Superior temporal gyrus (tissue), 1 donor: Measurements from ENCODE around the gene PTX4.
"Not testable (repeated sequence)": the region's sequence is repeated elsewhere in the genome, so short reads cannot be mapped to it uniquely, and the experiment has no call there.

Experiments
- DNase-seq: peaks from one replicate; pipeline ENCODE4 v3.0.0-alpha.2; 2016; ENCODE audit errors: extremely low spot score

PTX4 gene

GRCh38 chr16:1443980-1444729 is 44.6 kb downstream of the PTX4 start, which contains the start of gene CCDC154:
Gene CCDC154 (minus strand): TSS chr16:1444556. CDS start chr16:1444322, 234 bp downstream.
- DNase-seq: no peak

GRCh38 chr16:1443403-1443973 is 45.3 kb downstream of the PTX4 start:
- no peak for DNase-seq

GRCh38 chr16:1442697-1443096 is 46.0 kb downstream of the PTX4 start:
- no peak for DNase-seq

- no peak for DNase-seq
Observed at GRCh38 chr16:1441391-1441829, 47.3 kb downstream of the PTX4 start.

GRCh38 chr16:1439699-1440074 is 49.1 kb downstream of the PTX4 start:
- not testable (repeated sequence) for DNase-seq

- no peak for DNase-seq
Observed at GRCh38 chr16:1439058-1439698, 49.6 kb downstream of the PTX4 start.

GRCh38 chr16:1438229-1439057 is 50.3 kb downstream of the PTX4 start:
- DNase-seq: no peak

GRCh38 chr16:1437606-1438005 is 51.1 kb downstream of the PTX4 start:
- DNase-seq: no peak

- no peak for DNase-seq
Observed at GRCh38 chr16:1436731-1437355, 51.9 kb downstream of the PTX4 start.

GRCh38 chr16:1435921-1436697 is 52.6 kb downstream of the PTX4 start:
- DNase-seq: no peak
